IPS-20b (cell line): ENCODE results near the gene PRKCB.
A peak's percentile ranks its signal among the peaks of the same experiment; 100 is the strongest.

ENCODE experiments used
- H3K27ac ChIP-seq: one replicate; pipeline ENCODE4 v1.5.1; 2013; ENCODE audit warnings: low read length
- H3K27me3 ChIP-seq: 2 replicates; pipeline ENCODE4 v1.6.1; 2013; ENCODE audit warnings: mild to moderate bottlenecking, low read length, inconsistent platforms; ENCODE audit not compliant: insufficient read depth
- H3K36me3 ChIP-seq: 2 replicates; pipeline ENCODE4 v1.6.1; 2013; ENCODE audit warnings: low read depth, mild to moderate bottlenecking, inconsistent platforms, low read length, moderate library complexity; ENCODE audit not compliant: insufficient read depth
- H3K4me1 ChIP-seq: 2 replicates; pipeline ENCODE4 v1.6.1; 2013; ENCODE audit warnings: mild to moderate bottlenecking, control low read depth, inconsistent platforms, low read length, moderate library complexity; ENCODE audit not compliant: insufficient read depth
- H3K4me3 ChIP-seq: 2 replicates; pipeline ENCODE4 v1.5.1; 2013; ENCODE audit warnings: mild to moderate bottlenecking, low read length, inconsistent platforms
- H3K9ac ChIP-seq: 2 replicates; pipeline ENCODE4 v1.6.1; 2013; ENCODE audit warnings: low read depth, mild to moderate bottlenecking, inconsistent platforms, low read length, moderate library complexity
- H3K9me3 ChIP-seq: 2 replicates; pipeline ENCODE4 v1.6.1; 2013; ENCODE audit warnings: mild to moderate bottlenecking, low read depth, low read length, inconsistent platforms; ENCODE audit not compliant: insufficient read depth

PRKCB gene

GRCh38 chr16:23837553-23838308 lies 1.9 kb downstream of the PRKCB start:
- H3K4me3 ChIP-seq: peak overlapping the region; percentile 66; the same call in 1 of the 2 replicates
- H3K9ac ChIP-seq: no peak overlapping the region
- no peaks in the 10 kb centered on the region for H3K36me3 ChIP-seq
- no peaks in the 10 kb centered on the region for H3K4me1 ChIP-seq
- peaks cover 75% of the 10 kb centered on the region for H3K27me3 ChIP-seq
- H3K27ac ChIP-seq: no peak overlapping the region
- no peaks in the 10 kb centered on the region for H3K9me3 ChIP-seq

- H3K4me3 ChIP-seq: no peak overlapping the region
- H3K4me1 ChIP-seq: no peaks in the 10 kb centered on the region
- no peak overlapping the region for H3K9ac ChIP-seq
- H3K36me3 ChIP-seq: no peaks in the 10 kb centered on the region
- no peaks in the 10 kb centered on the region for H3K9me3 ChIP-seq
- H3K27ac ChIP-seq: no peak overlapping the region
- peaks cover 66% of the 10 kb centered on the region for H3K27me3 ChIP-seq
Measured at GRCh38 chr16:23838485-23839142, 2.8 kb downstream of the PRKCB start.

DNA sequence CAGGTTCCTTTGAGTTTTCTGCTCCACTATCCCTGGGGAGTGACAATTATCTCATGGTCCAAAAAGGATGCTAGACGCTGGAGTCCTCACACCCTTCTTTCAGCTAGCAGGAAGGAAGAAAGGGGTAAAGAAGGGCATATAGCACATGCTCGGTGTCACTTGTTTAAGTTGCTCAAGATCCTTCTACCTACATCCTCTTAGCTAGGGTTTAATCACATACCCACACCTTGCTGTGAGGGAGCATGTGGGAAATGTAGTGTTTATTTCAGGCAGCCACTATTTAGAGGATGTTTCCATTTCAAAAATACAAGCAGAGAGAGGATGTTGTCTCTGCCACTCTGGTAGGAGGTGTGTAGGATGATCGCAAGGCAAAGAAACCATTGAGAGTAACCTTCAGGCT lies 4.5 kb downstream of the PRKCB start:
- Histone ChIP-seq H3K27me3 (peaks cover 49% of the 10 kb centered on the region), H3K36me3 (no peaks in the 10 kb centered on the region), H3K9me3 (no peaks in the 10 kb centered on the region), H3K4me1 (no peaks in the 10 kb centered on the region), H3K27ac (no peak overlapping the region), H3K9ac (no peak overlapping the region), H3K4me3 (no peak overlapping the region)

GRCh38 chr16:23842137-23842600 lies 6.4 kb downstream of the PRKCB start:
- no peaks in the 10 kb centered on the region for H3K4me1 ChIP-seq
- H3K27me3 ChIP-seq: peaks cover 42% of the 10 kb centered on the region
- H3K27ac ChIP-seq: no peak overlapping the region
- H3K4me3 ChIP-seq: no peak overlapping the region
- no peaks in the 10 kb centered on the region for H3K9me3 ChIP-seq
- H3K36me3 ChIP-seq: no peaks in the 10 kb centered on the region
- no peak overlapping the region for H3K9ac ChIP-seq

GRCh38 chr16:23843143-23843542 lies 7.4 kb downstream of the PRKCB start:
- no peaks in the 10 kb centered on the region for H3K4me1 ChIP-seq
- no peak overlapping the region for H3K9ac ChIP-seq
- H3K36me3 ChIP-seq: no peaks in the 10 kb centered on the region
- no peaks in the 10 kb centered on the region for H3K9me3 ChIP-seq
- no peak overlapping the region for H3K27ac ChIP-seq
- H3K27me3 ChIP-seq: peaks cover 32% of the 10 kb centered on the region
- no peak overlapping the region for H3K4me3 ChIP-seq

GRCh38 chr16:23847251-23847650 lies 11.5 kb downstream of the PRKCB start:
- Histone ChIP-seq H3K27ac (no peak overlapping the region), H3K9me3 (no peaks in the 10 kb centered on the region), H3K4me1 (no peaks in the 10 kb centered on the region), H3K36me3 (no peaks in the 10 kb centered on the region), H3K4me3 (no peak overlapping the region), H3K9ac (no peak overlapping the region), H3K27me3 (peaks cover 17% of the 10 kb centered on the region; the same call in 1 of the 2 replicates)

DNA sequence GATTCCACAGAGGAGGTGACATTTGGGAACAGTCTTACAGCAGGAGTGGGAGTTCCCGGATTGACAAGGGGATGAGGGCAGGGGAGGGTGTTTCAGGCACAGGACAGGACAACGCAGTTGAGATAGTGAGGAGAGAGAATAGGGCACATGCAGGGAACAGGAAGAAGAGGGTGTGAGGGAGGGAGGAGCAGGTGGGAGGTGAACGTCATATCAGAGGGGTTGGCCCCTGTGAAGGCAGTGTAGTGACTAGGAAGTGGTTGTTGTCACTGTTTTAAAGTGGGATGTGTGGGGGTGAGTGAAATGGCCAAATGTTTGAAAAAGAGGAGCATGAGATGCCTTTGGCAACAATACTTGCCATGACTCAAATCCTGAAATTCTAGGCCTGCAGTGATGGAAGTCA lies 12.2 kb downstream of the PRKCB start:
- H3K27ac ChIP-seq: no peak overlapping the region
- H3K36me3 ChIP-seq: no peaks in the 10 kb centered on the region
- no peak overlapping the region for H3K9ac ChIP-seq
- H3K27me3 ChIP-seq: peaks cover 17% of the 10 kb centered on the region; the same call in 1 of the 2 replicates
- H3K9me3 ChIP-seq: no peaks in the 10 kb centered on the region
- no peak overlapping the region for H3K4me3 ChIP-seq
- no peaks in the 10 kb centered on the region for H3K4me1 ChIP-seq

DNA sequence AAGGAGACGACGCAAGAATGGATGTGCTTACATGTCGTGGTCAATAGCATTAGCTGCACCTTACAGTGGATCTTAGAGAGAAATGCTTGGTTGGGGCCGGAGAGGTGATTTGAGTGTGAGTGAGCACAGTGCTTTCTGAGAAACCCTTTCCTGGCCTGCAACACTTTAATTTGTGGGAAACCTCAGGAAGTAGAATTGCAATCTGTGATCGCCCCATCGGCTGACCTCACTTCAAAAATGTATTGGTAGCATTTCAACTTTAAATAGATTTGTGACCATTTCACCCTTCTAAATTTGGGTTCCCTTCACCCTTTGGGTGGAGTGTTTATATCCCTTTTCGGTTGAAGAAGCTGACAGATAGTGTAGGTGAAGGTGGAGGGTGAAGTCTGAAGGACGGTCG lies 13.2 kb downstream of the PRKCB start:
- no peaks in the 10 kb centered on the region for H3K9me3 ChIP-seq
- no peak overlapping the region for H3K9ac ChIP-seq
- no peak overlapping the region for H3K4me3 ChIP-seq
- no peak overlapping the region for H3K27ac ChIP-seq
- peaks cover 17% of the 10 kb centered on the region; the same call in 1 of the 2 replicates for H3K27me3 ChIP-seq
- no peaks in the 10 kb centered on the region for H3K36me3 ChIP-seq
- no peaks in the 10 kb centered on the region for H3K4me1 ChIP-seq

- H3K27me3 ChIP-seq: peaks cover 29% of the 10 kb centered on the region; the same call in 1 of the 2 replicates
- no peaks in the 10 kb centered on the region for H3K9me3 ChIP-seq
- no peak overlapping the region for H3K4me3 ChIP-seq
- H3K4me1 ChIP-seq: peaks cover 2% of the 10 kb centered on the region; the same call in 1 of the 2 replicates
- H3K9ac ChIP-seq: no peak overlapping the region
- H3K27ac ChIP-seq: no peak overlapping the region
- no peaks in the 10 kb centered on the region for H3K36me3 ChIP-seq
Measured at GRCh38 chr16:23852794-23853562, 17.2 kb downstream of the PRKCB start.

DNA sequence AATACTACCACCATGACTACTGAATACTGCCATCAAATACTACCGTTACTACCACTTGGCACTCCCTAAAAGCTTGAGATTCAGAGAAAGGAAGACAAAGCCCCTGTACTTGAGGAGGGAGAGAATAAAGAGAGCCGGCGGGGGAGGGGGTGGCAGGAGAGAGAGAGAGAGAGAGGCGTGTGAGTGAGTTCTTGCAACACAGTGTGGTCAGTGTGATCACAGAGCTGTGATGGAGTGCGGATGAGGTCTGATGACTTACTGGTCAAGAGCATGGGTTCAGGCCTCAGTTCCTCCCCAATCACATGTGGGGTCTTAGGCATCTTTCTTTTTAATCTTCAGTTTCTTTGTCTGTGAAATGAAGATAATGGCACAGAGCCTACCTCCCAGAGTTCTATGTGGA lies 19.2 kb downstream of the PRKCB start:
- Histone ChIP-seq H3K27ac (no peak overlapping the region), H3K4me3 (no peak overlapping the region), H3K4me1 (peaks cover 2% of the 10 kb centered on the region; the same call in 1 of the 2 replicates), H3K27me3 (peaks cover 39% of the 10 kb centered on the region), H3K9me3 (no peaks in the 10 kb centered on the region), H3K36me3 (no peaks in the 10 kb centered on the region), H3K9ac (no peak overlapping the region)

- H3K36me3 ChIP-seq: no peaks in the 10 kb centered on the region
- H3K4me1 ChIP-seq: peaks cover 2% of the 10 kb centered on the region; the same call in 1 of the 2 replicates
Measured at GRCh38 chr16:23856251-23856709, 20.5 kb downstream of the PRKCB start.

More at GRCh38 chr16:23856251-23856709, 20.5 kb downstream of the PRKCB start:
- Histone ChIP-seq H3K4me3 (no peak overlapping the region), H3K9me3 (no peaks in the 10 kb centered on the region), H3K27me3 (peaks cover 51% of the 10 kb centered on the region), H3K9ac (no peak overlapping the region), H3K27ac (no peak overlapping the region)
